PC-9 (cell line): Measurements from ENCODE around the gene AGAP1. TPM values are rescaled to one million over a fixed set of nuclear protein-coding genes. Genes with fewer than 3 reads are reported as not detected.

Source experiments
- BruUV-seq: library from RNA; stranded (reverse); fragments of 400-500 nt; replicated peaks from 2 replicates; lab custom pipeline; 2021; lab: Mats Ljungman, UMichigan
- CTCF ChIA-PET: fragments of 300-600 bp; sonication (Branson Sonifier 250); formaldehyde crosslinking; loops from one replicate; lab custom pipeline; 2022; ENCODE audit warnings: antibody characterized with exemption; lab: Charles Lee
- POLR2A ChIA-PET: fragments of 300-600 bp; sonication (Branson Sonifier 250); formaldehyde crosslinking; loops from one replicate; lab custom pipeline; 2022; ENCODE audit warnings: antibody characterized with exemption; ENCODE audit not compliant: unreplicated experiment; lab: Charles Lee
- DNase-seq, 2 experiments: peaks; one replicate each; pipeline versions ENCODE4 v3.0.0 to v3.0.0-alpha.2; 2015 to 2022; ENCODE audit warnings: mixed read lengths in 1 of 2
- H2AFZ ChIP-seq: fragments of 200-600 bp; sonication (generic); 2 replicates; pipeline ENCODE4 v1.8.1; 2017; ENCODE audit warnings: antibody characterized with exemption
- H3F3A ChIP-seq: fragments of 200-600 bp; sonication (generic); 2 replicates; pipeline ENCODE4 v1.8.1; 2017; ENCODE audit warnings: antibody characterized with exemption, mild to moderate bottlenecking, low read depth; ENCODE audit not compliant: insufficient read depth
- H3K27ac ChIP-seq: fragments of 200-600 bp; sonication (generic); 2 replicates; pipeline ENCODE4 v1.6.1; 2016; ENCODE audit warnings: mixed run types
- H3K27me3 ChIP-seq: fragments of 200-600 bp; sonication (generic); 2 replicates; pipeline ENCODE4 v1.6.1; 2016; ENCODE audit warnings: low read depth, mixed run types; ENCODE audit not compliant: insufficient read depth
- H3K36me3 ChIP-seq: fragments of 200-600 bp; sonication (generic); 2 replicates; pipeline ENCODE4 v1.6.1; 2016; ENCODE audit warnings: low read depth, mixed run types
- H3K4me1 ChIP-seq: fragments of 200-600 bp; sonication (generic); replicated peaks from 2 replicates; pipeline ENCODE4 v1.6.1; 2016; ENCODE audit warnings: mixed run types; ENCODE audit not compliant: insufficient read depth
- H3K4me2 ChIP-seq: fragments of 200-600 bp; sonication (generic); 2 replicates; pipeline ENCODE4 v1.6.1; 2017; ENCODE audit warnings: mixed run types
- H3K4me3 ChIP-seq: fragments of 200-600 bp; sonication (generic); 2 replicates; pipeline ENCODE4 v1.6.1; 2016; ENCODE audit warnings: mixed run types
- H3K79me2 ChIP-seq: fragments of 200-600 bp; sonication (generic); 2 replicates; pipeline ENCODE4 v1.6.1; 2017; ENCODE audit warnings: low read depth, mixed run types
- H3K9me2 ChIP-seq: fragments of 200-600 bp; sonication (generic); 2 replicates; pipeline ENCODE4 v1.8.1; 2017; ENCODE audit warnings: mild to moderate bottlenecking; ENCODE audit not compliant: insufficient read depth
- H3K9me3 ChIP-seq: fragments of 200-600 bp; sonication (generic); 2 replicates; pipeline ENCODE4 v1.8.1; 2016; ENCODE audit warnings: low read depth; ENCODE audit not compliant: insufficient read depth
- H4K20me1 ChIP-seq: fragments of 200-600 bp; sonication (generic); 2 replicates; pipeline ENCODE4 v1.8.1; 2017; ENCODE audit not compliant: insufficient read depth
- EZH2 ChIP-seq: fragments of 200-600 bp; sonication (generic); IDR thresholded peaks from 2 replicates; pipeline ENCODE4 v1.8.0; 2017; ENCODE audit warnings: antibody characterized with exemption, low read depth
- intact Hi-C: fragments of 100-400 bp; cut with micrococcal nuclease; formaldehyde crosslinking; loops from one replicate; pipeline ENCODE4 v1.10.0; 2022; ENCODE audit not compliant: unreplicated experiment
- total RNA-seq: library from RNA; stranded (reverse); gene quantifications from 2 replicates; pipeline ENCODE4 v1.2.3, GENCODE V29; 2021
- TF ChIP-seq, protein P1 (sequence below): fragments of 200-600 bp; sonication (generic); conservative IDR thresholded peaks from 2 replicates; pipeline ENCODE4 v1.6.1; 2017; ENCODE audit warnings: mixed run types, antibody characterized with exemption, mild to moderate bottlenecking, moderate library complexity

Gene AGAP1
- total RNA-seq, 1 experiment from 2014 or later, result 91.4 TPM

DNA sequence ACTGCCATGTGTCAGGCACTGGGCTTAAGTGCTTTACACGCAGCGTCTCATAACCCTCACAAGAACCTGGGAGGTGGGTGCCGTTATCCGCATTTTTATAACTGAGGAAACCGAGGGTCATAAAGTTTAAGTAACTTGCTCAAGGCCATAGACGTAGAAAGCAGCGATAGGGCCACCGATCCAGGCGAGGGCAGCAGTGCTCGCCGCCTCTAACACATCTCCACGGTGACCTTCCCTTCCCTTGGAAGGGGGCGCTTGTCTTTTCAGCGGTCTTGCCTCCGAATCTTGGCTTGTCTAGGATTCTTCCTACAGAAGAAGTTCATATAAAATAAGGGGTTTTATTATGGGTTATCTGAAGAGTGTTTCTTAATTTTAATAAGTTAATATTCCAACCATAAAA, 487.8 kb downstream of the AGAP1 start:
- peaks cover 3% of the 10 kb centered on the region; the same call in 1 of the 2 replicates for H3K79me2 ChIP-seq
- CTCF ChIA-PET, result no interaction called here

DNA sequence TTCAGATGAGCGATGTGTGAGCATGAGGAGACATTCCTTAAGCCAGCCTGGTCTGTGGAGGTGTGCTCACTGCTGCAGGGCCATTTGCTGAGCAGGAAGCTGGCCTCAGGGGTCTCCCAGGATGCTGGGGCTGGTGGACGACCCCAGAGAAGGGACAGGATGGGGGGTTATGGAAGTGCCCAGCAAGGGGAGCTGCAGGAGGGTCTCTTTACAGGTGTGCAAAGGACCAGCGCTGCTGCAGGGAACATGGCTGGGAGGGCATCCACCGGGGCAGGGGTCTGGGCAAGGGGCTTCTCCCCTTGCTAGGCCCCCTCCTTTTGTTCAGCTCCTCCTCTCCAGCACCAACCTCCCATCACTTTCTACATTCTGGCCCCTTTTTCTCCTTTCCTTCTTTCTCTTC, 489.2 kb downstream of the AGAP1 start:
- POLR2A ChIA-PET, result no interaction called here
- H3K4me3 ChIP-seq, result no peak overlapping the region
- H3F3A ChIP-seq, result no peaks in the 10 kb centered on the region
- H3K9me2 ChIP-seq, result no peaks in the 10 kb centered on the region
- H3K4me1 ChIP-seq, result no peaks in the 10 kb centered on the region
- no peak overlapping the region for H3K4me2 ChIP-seq
- H3K79me2 ChIP-seq, result peaks cover 4% of the 10 kb centered on the region; the same call in 1 of the 2 replicates
- intact Hi-C loops, result no loop called here
- TF ChIP-seq, protein P1, sequence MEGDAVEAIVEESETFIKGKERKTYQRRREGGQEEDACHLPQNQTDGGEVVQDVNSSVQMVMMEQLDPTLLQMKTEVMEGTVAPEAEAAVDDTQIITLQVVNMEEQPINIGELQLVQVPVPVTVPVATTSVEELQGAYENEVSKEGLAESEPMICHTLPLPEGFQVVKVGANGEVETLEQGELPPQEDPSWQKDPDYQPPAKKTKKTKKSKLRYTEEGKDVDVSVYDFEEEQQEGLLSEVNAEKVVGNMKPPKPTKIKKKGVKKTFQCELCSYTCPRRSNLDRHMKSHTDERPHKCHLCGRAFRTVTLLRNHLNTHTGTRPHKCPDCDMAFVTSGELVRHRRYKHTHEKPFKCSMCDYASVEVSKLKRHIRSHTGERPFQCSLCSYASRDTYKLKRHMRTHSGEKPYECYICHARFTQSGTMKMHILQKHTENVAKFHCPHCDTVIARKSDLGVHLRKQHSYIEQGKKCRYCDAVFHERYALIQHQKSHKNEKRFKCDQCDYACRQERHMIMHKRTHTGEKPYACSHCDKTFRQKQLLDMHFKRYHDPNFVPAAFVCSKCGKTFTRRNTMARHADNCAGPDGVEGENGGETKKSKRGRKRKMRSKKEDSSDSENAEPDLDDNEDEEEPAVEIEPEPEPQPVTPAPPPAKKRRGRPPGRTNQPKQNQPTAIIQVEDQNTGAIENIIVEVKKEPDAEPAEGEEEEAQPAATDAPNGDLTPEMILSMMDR, result no peak
- TF ChIP-seq EZH2, result no peak
- peaks cover 20% of the 10 kb centered on the region for H4K20me1 ChIP-seq
- 0 out of 2 replicates have a peak, but pooled peaks cover 5% of the 10 kb centered on the region for H3K36me3 ChIP-seq
- no peak overlapping the region for H3K27ac ChIP-seq
- H3K27me3 ChIP-seq, result no peaks in the 10 kb centered on the region
- H2AFZ ChIP-seq, result no peak overlapping the region
- no peaks in the 10 kb centered on the region for H3K9me3 ChIP-seq
- BruUV-seq, result no TSS peak
- DNase-seq, result no peak
- CTCF ChIA-PET, result no interaction called here

More for the DNA sequence above, 487.8 kb downstream of the AGAP1 start:
- Histone ChIP-seq H3K4me2 (no peak overlapping the region), H3K4me3 (no peak overlapping the region), H3K27me3 (no peaks in the 10 kb centered on the region), H4K20me1 (peaks cover 19% of the 10 kb centered on the region), H3F3A (no peaks in the 10 kb centered on the region), H3K36me3 (0 out of 2 replicates have a peak, but pooled peaks cover 5% of the 10 kb centered on the region), H3K9me2 (no peaks in the 10 kb centered on the region), H2AFZ (no peak overlapping the region), H3K4me1 (no peaks in the 10 kb centered on the region), H3K9me3 (no peaks in the 10 kb centered on the region), H3K27ac (no peak overlapping the region)
- DNase-seq, result no peak
- POLR2A ChIA-PET, result interaction anchor here (0.7 kb wide), 1 partner anchor 236 kb away, joined by 3 read pairs; no protein-coding TSS in a partner anchor
- intact Hi-C loops, result no loop called here
- TF ChIP-seq EZH2, result no peak
- TF ChIP-seq, protein P1, result no peak
- BruUV-seq, result no TSS peak

DNA sequence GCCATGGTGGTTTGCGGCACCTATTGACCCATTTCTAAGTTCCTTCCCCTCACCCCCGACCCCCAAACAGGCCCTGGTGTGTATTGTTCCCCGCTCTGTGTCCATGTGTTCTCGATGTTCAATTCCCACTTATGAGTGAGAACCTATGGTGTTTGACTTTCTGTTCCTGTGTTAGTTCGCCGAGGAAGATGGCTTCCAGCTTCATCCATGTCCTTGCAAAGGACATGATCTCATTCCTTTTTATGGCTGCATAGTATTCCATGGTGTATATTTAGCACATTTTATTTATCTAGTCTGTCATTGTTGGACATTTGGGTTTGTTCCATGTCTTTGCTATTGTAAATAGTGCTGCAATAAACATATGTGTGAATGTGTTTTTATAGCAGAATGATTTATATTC, 490.7 kb downstream of the AGAP1 start:
- ChIA-PET CTCF (no interaction called here), POLR2A (no interaction called here)
- H3K9me3 ChIP-seq, result no peaks in the 10 kb centered on the region
- no peak overlapping the region for H3K4me2 ChIP-seq
- H3K27ac ChIP-seq, result no peak overlapping the region
- H3F3A ChIP-seq, result no peaks in the 10 kb centered on the region
- DNase-seq, result no peak
- H3K27me3 ChIP-seq, result no peaks in the 10 kb centered on the region
- H3K4me1 ChIP-seq, result no peaks in the 10 kb centered on the region
- no peak overlapping the region for H3K4me3 ChIP-seq
- intact Hi-C loops, result no loop called here
- BruUV-seq, result no TSS peak
- TF ChIP-seq, protein P1, result no peak
- no peak for TF ChIP-seq EZH2
- H4K20me1 ChIP-seq, result peaks cover 20% of the 10 kb centered on the region
- 0 out of 2 replicates have a peak, but pooled peaks cover 5% of the 10 kb centered on the region for H3K36me3 ChIP-seq
- H3K79me2 ChIP-seq, result peaks cover 4% of the 10 kb centered on the region; the same call in 1 of the 2 replicates
- no peaks in the 10 kb centered on the region for H3K9me2 ChIP-seq
- no peak overlapping the region for H2AFZ ChIP-seq
